HG02981 (cell line): ENCODE data around the gene ISOC1.

Experiments used
- ATAC-seq: cut with Tn5 transposase; IDR thresholded peaks from one replicate; pipeline ENCODE4 v1.9.1; 2021; ENCODE audit warnings: mild to moderate bottlenecking, moderate library complexity; ENCODE audit not compliant: unreplicated experiment

The ISOC1 gene

DNA sequence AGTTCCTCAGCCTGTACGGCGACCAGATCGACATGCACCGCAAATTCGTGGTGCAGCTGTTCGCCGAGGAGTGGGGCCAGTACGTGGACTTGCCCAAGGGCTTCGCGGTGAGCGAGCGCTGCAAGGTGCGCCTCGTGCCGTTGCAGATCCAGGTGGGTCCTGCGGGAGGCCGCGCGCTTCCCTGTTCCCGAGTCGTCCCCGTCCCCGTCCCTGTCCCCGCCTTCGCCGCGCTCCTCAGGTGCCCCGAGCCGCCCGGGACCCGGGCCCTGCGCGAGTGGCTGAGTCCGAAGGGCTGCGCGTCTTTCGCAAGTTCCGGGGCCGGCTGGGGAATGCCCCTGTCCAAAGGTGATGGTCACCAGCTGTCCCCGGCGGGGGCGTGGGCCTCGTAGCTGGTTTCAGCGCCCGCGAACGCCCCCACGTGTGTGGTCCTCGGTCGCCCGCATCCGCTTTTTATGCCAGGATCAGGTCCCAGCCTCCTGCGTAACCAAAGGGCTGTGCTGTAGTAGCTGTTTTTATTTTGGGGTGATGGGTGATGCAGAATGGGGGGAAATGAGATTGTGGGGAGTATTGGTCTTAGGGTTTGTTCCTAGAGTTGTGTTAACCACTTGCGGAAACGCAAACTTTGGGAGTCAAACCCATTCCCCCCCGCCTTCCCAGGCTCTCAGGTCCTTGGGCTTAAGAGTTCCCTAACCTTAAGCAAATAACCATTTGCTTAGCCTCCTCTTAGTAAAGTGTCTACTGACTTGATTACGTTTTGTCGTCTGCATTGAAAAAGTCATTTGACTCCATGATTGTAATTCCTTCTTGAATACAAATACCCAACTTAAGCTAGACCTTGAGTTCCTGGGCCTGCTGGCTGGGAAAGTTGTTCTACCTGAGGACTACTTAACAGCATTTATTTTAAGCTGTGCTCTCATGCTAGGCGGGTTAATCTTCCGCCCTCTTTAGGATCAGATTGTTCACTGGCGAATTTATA, 663 bp downstream of the ISOC1 start:
- ATAC-seq, result peak; percentile 43

DNA sequence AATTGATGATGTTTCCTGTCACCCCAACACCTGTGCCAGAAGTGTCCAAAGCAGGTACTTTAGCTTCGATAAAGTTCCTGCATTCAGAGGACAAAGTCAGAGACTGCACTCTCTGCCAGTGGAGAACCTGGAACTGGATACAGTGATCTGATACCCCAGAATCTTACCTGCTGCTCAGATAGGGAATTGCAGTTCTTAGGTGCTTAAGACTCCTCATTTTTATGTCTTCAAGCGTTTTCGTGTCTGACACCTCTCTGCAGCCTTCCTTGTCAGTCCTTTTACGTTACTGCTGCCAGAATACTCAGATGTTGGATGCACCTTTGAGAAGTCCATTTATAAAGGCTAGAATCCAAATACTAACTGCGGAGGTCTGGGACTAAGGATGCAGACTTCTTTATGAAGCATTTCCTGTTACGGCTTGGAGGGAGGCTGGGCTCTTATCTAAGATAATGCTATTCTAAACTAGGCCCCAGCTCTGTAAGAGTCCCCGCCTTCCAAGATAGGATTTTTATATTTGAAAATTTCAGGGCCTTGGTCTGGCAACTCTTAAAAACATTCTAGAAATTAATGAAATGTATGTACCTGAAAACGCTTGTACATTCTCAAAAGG, 1.9 kb downstream of the ISOC1 start:
- ATAC-seq, result no peak

DNA sequence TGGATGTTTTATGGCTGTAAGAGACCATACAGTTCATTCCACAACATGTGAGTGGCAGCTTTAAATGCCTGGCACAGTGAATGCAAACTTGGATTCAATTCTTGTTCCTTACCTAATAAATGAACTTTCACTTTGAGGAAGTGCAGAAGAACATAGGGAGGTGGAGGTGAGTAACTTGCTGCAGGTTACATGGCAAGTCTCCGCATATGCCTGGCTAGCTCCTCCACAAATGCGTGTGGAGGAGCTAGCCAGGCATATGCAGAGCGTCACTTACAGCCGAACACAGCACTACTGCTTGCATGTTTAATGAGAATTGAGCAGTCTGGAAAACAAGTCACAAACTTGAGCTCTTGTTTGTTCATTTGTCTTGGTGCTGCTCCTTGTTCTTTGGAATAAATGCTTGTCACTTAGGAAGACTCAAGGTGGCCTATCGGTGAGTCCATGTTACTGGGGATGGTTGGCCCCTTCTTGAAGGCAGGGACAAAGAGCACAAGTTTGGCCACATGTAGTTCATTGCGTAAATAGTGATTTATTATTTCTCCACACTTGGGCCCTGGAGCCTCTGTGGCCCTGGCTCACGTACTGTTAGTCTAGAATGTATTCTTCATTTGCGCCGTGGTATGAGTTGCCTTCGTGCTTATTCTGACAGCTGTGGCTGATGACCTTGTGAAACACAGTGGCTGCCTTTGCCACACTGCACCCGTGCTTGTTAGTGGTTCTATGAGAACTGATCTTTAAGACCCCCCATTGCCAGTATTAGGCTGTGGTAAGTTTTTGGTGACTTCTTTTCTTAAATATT, 3.1 kb downstream of the ISOC1 start:
- no peak for ATAC-seq

DNA sequence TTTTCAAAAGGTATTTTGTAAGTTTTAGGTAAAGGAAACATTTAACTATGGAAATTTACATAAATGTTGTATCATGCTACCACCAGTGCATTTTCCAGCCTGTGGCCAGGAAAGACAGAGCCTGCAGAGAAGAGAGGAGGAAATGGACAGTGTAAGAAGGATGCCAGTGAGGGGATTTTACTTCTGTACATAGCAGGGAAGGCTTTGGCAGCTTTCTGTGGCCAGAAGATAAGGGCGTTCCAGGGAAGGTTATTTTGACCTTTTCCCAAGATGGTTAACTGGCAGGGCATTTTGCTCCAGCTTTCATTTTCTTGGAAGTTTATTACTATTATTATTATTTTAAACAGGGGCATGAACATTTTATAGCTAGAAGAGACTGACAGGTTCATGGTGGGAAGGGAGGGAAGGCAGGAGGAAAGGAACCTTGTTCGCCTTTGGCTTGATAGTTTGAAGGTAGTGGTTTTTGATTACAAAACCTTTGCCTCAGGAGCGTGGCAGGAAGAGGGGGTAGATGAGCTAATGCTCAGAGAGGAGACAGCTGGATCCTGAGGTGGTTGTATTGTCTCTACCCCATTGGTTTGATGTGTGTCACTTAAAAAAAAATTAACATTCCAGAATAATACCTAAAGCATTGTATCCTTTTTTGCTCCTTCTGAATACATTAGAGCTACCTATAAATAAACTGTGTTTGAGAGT, 4.1 kb downstream of the ISOC1 start:
- ATAC-seq, result no peak

DNA sequence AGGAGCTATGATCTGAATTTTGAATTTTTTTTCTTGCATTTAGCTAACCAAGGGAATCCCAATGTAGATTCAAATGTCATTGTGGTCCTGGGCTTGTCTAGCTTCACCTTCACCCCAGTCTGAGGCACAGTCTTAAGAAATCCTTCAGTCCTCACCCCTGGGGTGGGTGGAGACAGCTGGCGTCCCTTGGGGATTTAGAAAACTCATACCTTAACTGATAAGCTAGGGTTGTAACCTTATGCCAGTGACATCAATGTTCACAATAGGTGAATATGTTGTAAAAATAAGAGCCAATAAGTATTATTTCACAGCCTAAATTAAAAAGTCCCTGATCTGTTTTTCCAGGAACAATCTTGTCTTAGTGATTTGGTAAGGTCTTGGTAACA, 4.6 kb downstream of the ISOC1 start:
- ATAC-seq, result no peak

DNA sequence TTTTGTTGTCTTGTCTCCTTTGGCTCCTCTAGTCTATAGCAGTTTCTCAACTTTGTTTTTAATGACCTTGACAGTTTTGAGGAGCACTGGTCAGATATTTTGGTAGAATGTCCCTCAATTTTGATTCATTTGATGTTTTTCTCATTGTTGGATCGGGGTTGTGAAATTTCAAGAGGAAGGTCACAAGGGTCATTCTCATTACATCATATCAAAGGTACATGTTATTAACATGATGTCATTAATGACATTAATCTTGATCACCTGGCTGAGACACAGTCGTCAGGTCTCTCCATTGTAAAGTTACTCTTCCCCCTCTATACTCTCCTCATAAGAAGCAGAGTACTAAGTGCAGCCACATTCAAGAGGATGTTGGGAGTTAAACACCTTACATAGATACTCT, 7.2 kb downstream of the ISOC1 start:
- no peak for ATAC-seq

DNA sequence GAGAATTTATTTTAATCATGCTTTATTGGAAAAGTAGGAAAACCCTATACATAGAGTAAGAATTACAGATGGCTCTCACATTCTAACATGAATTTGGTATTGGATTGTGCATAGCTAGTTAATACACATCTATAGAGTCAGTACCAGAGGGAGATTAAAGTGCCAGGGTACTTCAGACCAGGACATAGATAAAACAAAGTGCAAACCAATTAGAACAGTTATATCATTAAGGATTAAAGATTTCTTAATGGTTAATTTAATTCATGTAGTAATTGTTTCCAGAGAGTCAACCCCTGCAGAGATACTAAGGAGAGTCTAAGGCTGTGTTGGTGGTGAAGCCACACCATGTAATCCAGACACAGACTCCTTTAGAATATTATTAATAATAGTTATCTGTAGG, 8.8 kb downstream of the ISOC1 start:
- no peak for ATAC-seq

DNA sequence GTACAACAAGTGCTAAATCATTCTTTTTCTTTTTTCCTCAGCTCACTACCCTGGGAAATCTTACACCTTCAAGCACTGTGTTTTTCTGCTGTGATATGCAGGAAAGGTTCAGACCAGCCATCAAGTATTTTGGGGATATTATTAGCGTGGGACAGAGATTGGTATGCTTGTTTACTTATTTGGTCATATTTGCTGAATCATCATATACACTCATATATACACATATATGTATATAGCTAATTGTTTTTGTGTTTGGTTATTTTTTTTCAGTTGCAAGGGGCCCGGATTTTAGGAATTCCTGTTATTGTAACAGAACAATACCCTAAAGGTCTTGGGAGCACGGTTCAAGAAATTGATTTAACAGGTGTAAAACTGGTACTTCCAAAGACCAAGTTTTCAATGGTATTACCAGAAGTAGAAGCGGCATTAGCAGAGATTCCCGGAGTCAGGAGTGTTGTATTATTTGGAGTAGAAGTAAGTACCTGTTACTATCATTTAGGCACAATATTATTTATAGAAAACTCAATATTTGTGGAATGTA, 10.4 kb downstream of the ISOC1 start:
- no peak for ATAC-seq

DNA sequence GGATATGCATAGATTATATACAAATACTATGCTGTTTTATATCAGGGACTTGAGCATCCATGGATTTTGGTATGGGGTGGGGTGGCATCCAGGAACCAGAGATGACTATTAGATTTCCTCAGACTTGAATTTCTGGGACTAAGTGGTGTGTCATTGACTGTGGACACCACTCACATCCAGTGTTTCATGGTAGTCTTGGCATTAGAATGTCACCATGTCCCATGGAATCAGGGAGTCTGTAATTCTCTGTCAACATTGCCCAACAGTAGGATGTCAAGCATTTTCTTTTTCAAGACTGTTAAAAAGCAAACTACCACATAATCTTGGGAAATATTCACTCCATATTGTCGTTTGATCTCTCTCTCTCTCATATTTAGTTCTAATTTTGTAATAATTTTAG, 13.1 kb downstream of the ISOC1 start:
- ATAC-seq, result no peak

DNA sequence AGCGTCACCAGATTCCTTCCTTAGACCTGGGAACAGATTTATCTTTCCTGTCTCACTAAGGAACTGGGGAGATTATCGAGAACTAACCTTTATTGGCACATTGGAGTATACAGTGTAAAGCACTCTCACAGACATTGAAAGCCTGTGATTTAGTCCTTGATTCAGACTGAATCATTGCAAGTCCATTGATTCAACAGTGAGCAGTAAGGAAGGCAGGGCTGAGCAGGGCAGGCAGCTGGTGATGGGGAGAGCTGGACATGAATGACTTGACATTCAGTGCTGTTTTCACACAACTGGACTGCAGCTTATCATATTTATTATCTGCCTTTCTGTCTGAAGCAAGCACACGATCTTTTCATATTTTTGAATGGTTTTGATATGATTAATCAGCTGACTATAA, 16.2 kb downstream of the ISOC1 start:
- no peak for ATAC-seq

DNA sequence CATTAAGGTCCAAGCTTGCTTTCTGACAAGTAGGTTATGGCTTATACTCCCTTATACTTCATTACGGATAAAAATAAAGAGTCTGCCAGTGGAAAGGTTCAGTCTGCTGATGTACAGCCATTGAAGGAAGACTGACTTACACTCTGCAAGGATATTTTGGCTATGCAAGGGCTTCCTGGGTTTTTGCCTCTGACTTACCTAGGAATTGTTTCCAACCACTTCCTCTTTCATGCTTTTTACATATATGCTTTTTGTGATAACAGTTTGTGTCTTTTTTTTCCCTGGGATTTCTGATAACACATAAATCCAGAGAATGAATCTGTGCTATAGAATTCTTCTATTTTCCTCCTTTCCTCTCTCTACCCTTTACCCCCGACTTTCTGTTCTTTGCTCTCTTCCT, 16.8 kb downstream of the ISOC1 start:
- no peak for ATAC-seq

DNA sequence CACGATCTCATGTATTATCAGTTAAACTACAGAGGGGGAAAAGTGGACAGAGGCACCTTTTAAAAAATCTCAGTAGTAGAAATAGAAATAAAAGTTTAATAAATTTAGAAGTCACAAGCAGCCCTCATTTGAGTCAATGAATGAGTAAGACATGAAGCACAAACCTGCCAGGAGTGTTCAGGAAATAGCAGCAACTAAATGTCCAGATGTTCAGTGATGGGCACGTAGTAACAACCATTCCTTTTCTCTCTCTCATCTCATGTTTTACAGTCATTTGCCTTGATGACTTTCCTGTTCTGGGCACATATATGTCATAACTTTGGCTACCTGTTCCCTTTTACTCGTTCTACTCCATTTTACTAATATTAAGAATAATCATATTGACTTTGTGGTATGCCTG, 17.7 kb downstream of the ISOC1 start:
- ATAC-seq, result no peak

DNA sequence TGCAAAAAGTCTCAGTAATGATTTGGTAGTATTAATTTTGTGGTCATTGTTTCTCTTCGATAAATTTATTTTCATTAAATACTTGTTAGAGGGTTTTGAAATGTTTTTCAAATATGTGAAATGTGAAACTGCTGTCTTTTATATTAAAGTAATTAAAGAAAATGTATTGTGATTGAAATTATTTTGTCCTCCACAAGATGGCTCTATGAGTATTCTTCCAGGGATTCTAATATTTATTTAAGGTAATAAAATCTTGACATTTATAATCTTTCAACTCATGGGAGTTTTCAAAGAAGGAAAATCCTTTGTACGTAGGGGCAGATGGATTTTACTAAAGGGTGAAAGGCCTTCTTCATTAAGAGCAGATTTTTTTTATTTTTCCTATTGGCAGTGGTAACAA, 19.3 kb downstream of the ISOC1 start:
- no peak for ATAC-seq

DNA sequence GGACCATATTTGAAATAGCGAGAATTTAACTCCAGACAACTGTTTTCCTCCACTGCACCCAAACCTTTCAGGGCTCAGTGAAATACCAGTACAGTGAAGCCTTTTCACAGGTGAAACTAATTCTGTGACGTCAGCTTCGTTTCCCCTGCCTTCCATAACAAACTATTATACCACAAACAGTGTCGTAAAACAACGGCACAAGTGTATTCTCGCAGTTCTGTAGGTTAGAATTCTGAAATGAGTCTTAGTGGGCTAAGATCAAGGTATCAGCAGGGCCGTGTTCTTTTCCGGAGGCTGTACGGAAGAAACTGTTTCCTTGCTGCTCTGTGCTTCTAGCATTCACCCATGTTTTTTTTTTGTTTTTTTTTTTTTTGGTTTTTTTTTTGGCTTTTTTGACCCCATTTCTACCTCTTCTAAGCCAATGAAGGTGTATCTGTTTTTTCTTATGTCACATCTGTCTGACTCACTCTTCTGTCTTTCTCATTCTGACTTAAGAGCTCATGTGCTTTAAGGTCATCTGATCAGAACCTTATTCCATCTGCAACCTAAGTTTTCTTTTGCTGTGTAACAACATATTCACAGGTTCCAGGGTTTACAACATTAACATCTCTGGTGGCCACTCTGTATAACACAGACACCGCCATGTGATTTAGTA, 20.1 kb downstream of the ISOC1 start:
- no peak for ATAC-seq

DNA sequence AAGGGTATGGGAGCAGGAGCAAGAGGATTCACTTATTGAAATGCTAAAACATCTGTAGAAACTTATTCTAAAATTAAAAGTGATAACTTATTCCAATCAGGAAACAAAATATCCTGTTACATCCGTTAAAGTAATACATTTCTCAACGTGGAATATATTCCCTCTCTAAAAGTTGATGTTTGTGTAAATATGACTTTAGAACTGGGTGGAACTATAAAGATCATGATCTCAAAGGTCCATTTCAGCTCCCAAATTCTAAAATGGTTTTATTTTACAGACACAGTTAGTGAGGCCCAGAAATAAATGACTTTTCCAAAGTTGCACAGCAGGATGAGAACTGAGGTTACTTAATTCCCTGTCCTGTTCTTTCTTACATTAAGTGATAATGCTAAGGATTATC, 21.1 kb downstream of the ISOC1 start:
- no peak for ATAC-seq

DNA sequence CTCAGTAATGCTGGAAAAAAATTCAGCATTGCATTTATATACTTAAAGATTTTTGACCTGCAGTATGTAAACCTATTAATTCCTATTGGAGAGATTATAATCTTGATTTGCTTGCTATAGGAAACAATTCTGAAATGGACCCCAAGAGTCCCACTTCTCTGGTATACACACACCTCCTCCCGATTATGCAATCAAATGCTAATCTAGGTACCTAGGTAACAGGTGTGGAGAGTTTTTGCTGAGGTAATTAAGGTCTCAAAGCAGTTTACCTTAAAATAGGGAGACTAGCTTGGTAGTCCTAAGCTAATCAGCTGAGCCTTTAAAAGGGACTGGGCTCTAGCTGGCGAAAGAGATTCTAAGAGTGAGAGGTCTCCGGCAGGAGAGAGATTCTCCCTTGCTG, 22.2 kb downstream of the ISOC1 start:
- ATAC-seq, result no peak

DNA sequence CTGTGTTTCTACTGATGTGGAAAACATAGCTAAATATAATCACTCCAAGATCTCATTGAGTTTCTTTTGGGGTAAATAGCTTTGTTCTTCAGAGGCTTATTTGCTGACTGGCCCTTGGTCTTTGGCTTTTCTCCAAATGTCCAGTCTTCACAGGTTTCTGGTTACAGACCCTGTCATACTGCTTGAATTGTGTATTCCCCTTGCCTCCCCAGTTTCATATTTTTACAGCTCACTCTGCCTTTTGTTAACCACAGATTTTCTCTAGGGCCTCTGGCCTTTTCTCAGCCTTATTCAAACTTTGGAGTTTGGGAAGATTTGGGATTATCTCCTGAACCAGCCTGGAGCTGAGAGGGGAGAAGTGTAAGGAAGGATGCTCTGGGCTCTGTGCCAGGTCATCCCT, 23.9 kb downstream of the ISOC1 start:
- ATAC-seq, result no peak

DNA sequence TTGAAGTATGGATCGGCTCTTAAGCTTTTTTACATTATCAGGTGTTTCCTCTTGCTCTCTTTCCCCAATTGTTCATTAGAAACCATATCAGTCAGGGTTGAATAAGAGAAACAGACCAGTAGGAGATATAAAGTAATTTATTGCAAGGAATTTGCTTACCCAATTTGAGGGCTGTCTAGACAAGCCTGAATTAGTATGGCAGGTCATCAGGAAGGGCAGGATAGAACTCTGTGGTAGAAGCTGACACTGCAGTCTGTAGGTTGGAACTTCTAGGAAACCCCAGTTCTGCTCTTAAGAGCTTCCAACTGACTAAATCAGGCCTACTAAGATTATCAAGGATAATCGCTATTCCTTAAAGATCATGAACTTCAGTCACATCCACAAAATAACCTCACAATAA, 24.3 kb downstream of the ISOC1 start:
- ATAC-seq, result no peak

DNA sequence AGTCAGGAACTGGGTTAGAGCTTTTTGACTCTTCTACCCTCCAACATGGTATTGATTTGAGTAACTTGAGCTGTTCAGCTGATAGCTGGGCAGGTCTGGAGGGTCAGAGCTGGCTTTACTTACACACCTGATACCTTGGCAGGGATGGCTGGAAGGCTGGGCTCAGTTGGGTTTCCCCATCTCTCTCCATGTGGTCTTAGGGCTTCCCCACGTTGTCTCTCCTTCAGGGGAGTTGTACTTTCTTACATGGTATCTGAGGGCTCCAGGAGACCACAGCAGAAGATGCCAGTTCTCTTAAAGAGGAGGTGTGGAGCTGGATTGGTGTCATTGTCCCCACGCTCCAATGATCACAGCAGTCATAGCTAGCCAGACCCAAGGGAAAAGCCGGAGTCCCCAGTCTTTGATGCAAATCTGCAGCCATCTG, 25.6 kb downstream of the ISOC1 start:
- ATAC-seq, result peak; percentile 72

DNA sequence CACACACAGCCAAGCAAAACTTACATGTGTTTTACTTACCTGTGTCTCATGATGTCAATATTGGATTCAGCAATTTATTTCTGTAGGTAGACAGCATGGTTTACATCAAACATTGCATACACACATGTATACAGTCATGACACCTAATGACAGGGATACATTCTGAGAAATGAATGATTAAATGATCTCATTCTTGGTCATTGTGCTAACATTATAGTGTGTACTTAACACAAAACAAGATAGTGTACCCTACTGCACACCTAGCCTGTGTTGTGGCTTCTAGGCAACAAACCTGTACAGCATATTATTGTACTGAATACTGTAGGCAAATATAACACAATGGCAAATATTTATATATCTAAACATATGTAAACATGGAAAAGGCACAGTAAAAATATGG, 28.0 kb downstream of the ISOC1 start:
- ATAC-seq, result no peak
